GM12878 (cell line): Measurements from ENCODE around the gene KCNN3. TPM values are rescaled to one million over a fixed set of nuclear protein-coding genes. Genes with fewer than 3 reads are reported as not detected.

ENCODE experiments used
- ESRRA ChIP-seq: IDR thresholded peaks from 2 replicates; pipeline ENCODE4 v1.6.1; 2012; ENCODE audit warnings: mild to moderate bottlenecking, low read length, improper control_type of control experiment
- HDAC2 ChIP-seq: fragments of 200-600 bp; sonication (generic); IDR thresholded peaks from 2 replicates; pipeline ENCODE4 v1.6.1; 2017
- MXI1 ChIP-seq: fragments of 150-350 bp; IDR thresholded peaks from 2 replicates; pipeline ENCODE4 v1.6.1; 2011; ENCODE audit warnings: low read depth, mild to moderate bottlenecking, inconsistent platforms, low read length, improper control_type of control experiment
- NFYB ChIP-seq: IDR thresholded peaks from 2 replicates; pipeline ENCODE4 v1.6.1; 2011; ENCODE audit warnings: low read depth, mild to moderate bottlenecking, low read length, improper control_type of control experiment, moderate library complexity; ENCODE audit not compliant: insufficient read depth
- SMAD1 ChIP-seq: fragments of 450-650 bp; IDR thresholded peaks from 2 replicates; pipeline ENCODE4 v1.6.1; 2018; ENCODE audit warnings: mild to moderate bottlenecking, low read depth; ENCODE audit not compliant: partially characterized antibody
- SMARCA5 ChIP-seq: fragments of 450-650 bp; IDR thresholded peaks from 2 replicates; pipeline ENCODE4 v1.6.1; 2017; ENCODE audit warnings: mild to moderate bottlenecking
- ZBTB11 ChIP-seq: fragments of 450-650 bp; formaldehyde crosslinking; IDR thresholded peaks from 2 replicates; pipeline ENCODE4 v1.5.0; 2022; ENCODE audit warnings: mild to moderate bottlenecking, missing genetic modification characterization
- polyA plus RNA-seq, 11 experiments: library from polyadenylated mRNA; depleted of rRNA in 4 of 11; unstranded in 6 of 11; stranded (reverse) in 5 of 11; fragments of >200 nt; fragmentation: Nextera tagmentation in 4 of 11; fragmentation: Illumina TruSeq in 1 of 11; extraction: Ambion mirVana in 4 of 11; extraction: Trizol in 1 of 11; gene quantifications; 1 replicate in 1 of 11; 2 replicates in 10 of 11; pipeline versions ENCODE4 v1.2.1 to v1.2.3, GENCODE V29; 2011 to 2016; ENCODE audit warnings: inconsistent platforms in 2 of 11, missing spikeins in 2 of 11, low read depth in 1 of 11
- total RNA-seq, 4 experiments: library from RNA; depleted of rRNA in 3 of 4; stranded (reverse); fragments of >200 nt in 3 of 4; fragmentation: Illumina TruSeq in 1 of 4; extraction: Trizol in 1 of 4; gene quantifications; 2 replicates each; pipeline versions ENCODE4 v1.2.1 to v1.2.3, GENCODE V29; 2013 to 2021
- TF ChIP-seq, protein P1 (sequence below): fragments of 450-650 bp; IDR thresholded peaks from 2 replicates; pipeline ENCODE4 v1.6.1; 2016; ENCODE audit warnings: mild to moderate bottlenecking
- TF ChIP-seq, protein P2 (sequence below): IDR thresholded peaks from 2 replicates; pipeline ENCODE4 v1.6.1; 2012; ENCODE audit warnings: low read depth, low read length, improper control_type of control experiment
- TF ChIP-seq, protein P3 (sequence below): fragments of 450-650 bp; IDR thresholded peaks from 2 replicates; pipeline ENCODE4 v1.6.1; 2017; ENCODE audit warnings: borderline replicate concordance

The KCNN3 gene
- total and polyA plus RNA-seq, 10 of the 15 experiments (the other 5 are each of a cell fraction or from before 2014, with no cell fraction given), result 3.5 to 26.4 (median 14.9) TPM

GRCh38 chr1:154759793-154760192, 110.3 kb downstream of the KCNN3 start (continued):
- TF ChIP-seq ESRRA (no peak), MXI1 (no peak), HDAC2 (no peak), NFYB (no peak), SMARCA5 (no peak), ZBTB11 (CRISPR knock-in tag) (no peak), SMAD1 (no peak)
- TF ChIP-seq, protein P1, sequence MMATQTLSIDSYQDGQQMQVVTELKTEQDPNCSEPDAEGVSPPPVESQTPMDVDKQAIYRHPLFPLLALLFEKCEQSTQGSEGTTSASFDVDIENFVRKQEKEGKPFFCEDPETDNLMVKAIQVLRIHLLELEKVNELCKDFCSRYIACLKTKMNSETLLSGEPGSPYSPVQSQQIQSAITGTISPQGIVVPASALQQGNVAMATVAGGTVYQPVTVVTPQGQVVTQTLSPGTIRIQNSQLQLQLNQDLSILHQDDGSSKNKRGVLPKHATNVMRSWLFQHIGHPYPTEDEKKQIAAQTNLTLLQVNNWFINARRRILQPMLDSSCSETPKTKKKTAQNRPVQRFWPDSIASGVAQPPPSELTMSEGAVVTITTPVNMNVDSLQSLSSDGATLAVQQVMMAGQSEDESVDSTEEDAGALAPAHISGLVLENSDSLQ, result no peak
- TF ChIP-seq, protein P2, sequence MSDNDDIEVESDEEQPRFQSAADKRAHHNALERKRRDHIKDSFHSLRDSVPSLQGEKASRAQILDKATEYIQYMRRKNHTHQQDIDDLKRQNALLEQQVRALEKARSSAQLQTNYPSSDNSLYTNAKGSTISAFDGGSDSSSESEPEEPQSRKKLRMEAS, result no peak
- TF ChIP-seq, protein P3, sequence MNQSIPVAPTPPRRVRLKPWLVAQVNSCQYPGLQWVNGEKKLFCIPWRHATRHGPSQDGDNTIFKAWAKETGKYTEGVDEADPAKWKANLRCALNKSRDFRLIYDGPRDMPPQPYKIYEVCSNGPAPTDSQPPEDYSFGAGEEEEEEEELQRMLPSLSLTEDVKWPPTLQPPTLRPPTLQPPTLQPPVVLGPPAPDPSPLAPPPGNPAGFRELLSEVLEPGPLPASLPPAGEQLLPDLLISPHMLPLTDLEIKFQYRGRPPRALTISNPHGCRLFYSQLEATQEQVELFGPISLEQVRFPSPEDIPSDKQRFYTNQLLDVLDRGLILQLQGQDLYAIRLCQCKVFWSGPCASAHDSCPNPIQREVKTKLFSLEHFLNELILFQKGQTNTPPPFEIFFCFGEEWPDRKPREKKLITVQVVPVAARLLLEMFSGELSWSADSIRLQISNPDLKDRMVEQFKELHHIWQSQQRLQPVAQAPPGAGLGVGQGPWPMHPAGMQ, result no peak
